GM21381 (cell line): ENCODE measurements around the gene PNMT.

Source experiments
- ATAC-seq: cut with Tn5 transposase; IDR thresholded peaks from one replicate; pipeline ENCODE4 v1.9.1; 2021; ENCODE audit warnings: mild to moderate bottlenecking, moderate library complexity; ENCODE audit not compliant: unreplicated experiment

PNMT gene

DNA sequence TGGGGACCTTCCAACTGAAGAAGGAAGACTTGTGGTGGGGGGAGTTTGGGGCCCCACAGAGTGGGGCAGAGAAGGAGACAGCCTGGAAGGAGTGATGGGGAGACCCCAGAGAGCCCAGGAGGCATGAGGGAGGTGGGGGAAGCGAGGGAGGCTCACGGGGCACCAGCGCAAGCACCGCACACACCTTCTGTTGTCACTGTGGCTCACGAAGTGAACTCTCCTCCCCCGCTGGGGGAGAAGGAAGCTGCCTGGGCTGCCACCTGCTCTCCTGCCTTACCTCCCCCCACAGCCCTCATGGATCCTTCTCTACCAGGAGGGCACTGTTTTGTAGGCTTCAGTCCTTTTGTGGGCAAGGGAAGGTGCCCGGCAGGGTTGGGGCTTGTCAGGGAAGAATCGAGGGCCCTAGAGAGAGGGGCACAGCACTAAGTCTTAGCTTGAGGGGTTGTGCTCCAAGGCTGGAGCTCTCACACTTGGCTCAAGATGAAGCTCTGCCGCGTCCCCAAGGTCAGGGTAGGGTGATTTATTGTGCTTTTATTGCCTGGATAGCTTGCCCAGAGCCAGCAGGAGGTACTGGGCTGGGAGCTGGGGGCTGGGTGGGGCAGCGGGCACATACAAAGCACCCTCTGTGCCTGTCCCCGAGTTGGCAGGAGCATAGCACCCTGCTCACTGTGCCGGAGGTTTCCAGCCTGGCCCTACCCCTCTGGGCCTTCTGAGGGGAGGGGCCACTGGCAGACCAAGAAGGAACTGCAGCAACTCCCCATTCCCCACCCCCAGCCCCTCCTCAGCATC, 35.9 kb upstream of the PNMT start:
- ATAC-seq, result no peak

- no peak for ATAC-seq
Observed at GRCh38 chr17:39633570-39634183, 34.6 kb upstream of the PNMT start.

DNA sequence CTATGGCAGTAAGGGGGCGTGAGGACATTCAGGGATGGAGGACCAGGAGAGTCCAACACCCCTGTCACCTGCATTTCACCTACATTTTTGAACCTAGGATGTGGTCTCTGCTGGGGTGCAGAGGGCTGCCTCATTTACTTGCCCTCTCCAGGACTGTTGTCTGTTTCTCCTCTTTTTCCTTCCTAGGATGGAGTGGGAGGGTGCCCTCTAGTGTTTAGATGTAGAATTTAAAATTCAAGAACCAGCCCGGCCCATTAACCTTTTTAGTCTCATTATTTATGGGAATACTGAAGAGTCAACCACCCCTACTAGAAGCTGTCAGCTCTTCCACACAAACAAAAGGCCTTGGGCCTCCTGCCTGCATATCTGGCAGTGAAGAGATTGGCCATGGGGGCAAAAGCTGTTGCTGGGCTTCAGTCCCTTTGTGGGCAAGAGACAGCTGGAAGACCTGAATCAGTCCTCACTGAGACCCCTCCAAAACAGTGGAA, 33.8 kb upstream of the PNMT start:
- ATAC-seq, result no peak

DNA sequence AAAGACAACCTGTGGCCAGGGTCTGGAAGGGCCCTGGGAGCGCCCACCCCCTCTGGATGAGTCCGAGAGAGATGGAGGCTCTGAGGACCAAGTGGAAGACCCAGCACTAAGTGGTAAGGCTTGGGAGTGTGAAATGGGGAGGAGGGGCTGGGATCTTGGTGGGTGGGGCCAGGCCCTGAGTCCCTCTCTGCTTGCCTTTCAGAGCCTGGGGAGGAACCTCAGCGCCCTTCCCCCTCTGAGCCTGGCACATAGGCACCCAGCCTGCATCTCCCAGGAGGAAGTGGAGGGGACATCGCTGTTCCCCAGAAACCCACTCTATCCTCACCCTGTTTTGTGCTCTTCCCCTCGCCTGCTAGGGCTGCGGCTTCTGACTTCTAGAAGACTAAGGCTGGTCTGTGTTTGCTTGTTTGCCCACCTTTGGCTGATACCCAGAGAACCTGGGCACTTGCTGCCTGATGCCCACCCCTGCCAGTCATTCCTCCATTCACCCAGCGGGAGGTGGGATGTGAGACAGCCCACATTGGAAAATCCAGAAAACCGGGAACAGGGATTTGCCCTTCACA, 32.6 kb upstream of the PNMT start:
- ATAC-seq, result no peak

GRCh38 chr17:39636587-39636926, 31.7 kb upstream of the PNMT start:
- ATAC-seq, result no peak

DNA sequence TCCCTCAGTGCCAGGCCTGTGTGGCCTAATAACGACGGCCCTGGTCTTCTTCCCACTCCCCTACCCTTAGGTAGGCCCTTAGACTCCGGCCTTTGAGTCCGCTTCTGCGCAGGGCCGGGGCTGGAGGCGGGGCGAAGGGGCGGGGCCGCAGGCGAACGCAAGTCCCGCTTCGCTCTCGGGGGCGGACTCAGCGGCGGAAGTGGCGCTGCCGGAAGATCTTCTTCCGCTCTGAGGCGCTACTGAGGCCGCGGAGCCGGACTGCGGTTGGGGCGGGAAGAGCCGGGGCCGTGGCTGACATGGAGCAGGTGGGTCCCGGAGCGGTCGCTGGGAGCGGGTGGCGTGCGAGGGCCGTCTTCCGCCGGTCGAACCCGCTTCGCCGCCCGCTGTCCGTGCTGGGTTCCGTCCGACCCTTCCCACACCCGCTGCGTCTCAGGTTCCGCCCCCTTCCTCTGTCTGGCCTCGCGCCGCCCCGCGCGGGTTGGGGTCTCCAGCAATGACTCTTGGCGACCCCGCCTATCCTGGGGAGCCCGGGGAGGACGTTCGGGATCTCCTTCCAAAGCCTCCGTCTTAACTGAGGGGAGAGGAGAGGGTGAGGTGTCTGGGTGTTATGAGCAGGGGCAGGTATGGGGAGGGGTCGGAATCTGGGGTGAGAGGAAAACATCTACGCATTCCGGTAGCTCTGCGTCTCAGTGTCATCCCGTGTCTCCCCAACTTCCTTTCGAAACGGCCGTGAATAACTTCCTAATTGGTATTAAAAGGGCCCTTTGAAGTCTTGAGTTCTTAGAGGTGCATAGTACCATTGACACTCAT, 31.1 kb upstream of the PNMT start, which contains the start of gene STARD3:
Gene STARD3, plus strand, starts transcription at position 218 of the 810 bp plus-strand sequence. CDS start 16,388 bp downstream, outside the sequence.
- peak; percentile 83 for ATAC-seq

- no peak for ATAC-seq
Observed at GRCh38 chr17:39638317-39638716, 29.9 kb upstream of the PNMT start.

GRCh38 chr17:39639043-39639442, 29.2 kb upstream of the PNMT start:
- no peak for ATAC-seq

DNA sequence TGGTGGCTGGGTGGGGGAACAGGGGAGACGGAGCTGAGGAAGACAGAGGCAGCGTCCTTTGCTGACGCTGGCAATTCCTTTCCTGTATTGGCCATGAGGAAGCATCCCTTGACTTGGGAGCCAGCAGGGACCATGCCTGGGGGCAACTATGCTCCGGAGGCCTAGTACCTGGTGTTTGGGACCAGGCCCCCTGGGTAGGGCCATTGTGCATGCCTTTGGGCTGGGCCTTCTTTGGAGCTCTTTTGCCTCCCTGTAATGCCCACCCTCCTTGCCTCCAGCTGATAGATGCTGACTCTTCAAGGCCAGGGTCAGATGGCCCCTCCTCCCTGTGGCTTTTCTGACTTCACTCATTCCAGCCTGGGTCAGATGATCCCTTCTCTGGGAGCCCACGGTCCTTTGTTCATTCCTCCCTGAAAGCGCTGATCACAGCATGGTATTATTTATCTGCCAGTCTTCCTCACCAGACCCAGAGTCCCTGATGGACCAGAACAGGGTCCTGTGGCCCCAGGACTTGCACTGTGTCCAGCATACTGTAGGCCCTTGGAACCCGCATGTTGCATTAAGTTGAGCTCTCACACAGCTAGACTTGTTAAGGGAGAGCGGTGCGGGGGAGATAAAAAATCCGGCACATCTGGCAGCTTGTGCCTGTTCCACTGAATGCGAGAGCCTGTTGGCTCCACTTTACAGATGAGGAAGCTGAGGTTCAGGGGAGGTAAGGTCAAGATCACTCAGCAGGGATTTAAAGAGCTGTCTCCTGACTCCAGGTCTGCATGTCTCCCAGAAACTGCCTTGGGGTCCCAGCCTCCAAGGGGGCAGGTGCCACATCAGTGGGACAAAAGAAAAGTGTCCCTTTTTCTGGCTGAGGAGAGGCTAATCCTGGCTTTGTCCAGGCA, 28.4 kb upstream of the PNMT start:
- no peak for ATAC-seq

GRCh38 chr17:39640591-39641031, 27.6 kb upstream of the PNMT start:
- no peak for ATAC-seq

DNA sequence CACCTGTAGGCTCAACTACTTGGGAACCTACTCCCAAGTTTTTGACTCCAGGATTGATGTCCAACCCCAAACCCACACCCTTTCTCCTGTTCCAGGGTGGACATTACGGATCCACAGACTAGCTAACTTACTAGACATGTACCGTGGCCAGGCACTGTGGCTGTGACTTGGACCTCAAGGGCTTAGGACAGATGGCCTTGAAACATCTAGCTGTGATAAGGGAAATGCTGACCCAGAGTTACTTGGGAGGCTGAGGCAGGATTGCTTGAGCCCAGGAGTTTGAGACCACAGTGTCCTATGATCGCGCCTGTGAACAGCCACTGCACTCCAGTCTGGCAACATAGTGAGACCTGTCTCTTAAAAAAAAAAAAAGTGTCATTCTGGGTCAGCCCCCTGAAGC, 27.2 kb upstream of the PNMT start:
- no peak for ATAC-seq

GRCh38 chr17:39641883-39642282, 26.4 kb upstream of the PNMT start:
- no peak for ATAC-seq

- ATAC-seq, result no peak
Observed at GRCh38 chr17:39642291-39643074, 25.8 kb upstream of the PNMT start.

- ATAC-seq, result no peak
Observed at GRCh38 chr17:39643271-39643670, 25.0 kb upstream of the PNMT start.

DNA sequence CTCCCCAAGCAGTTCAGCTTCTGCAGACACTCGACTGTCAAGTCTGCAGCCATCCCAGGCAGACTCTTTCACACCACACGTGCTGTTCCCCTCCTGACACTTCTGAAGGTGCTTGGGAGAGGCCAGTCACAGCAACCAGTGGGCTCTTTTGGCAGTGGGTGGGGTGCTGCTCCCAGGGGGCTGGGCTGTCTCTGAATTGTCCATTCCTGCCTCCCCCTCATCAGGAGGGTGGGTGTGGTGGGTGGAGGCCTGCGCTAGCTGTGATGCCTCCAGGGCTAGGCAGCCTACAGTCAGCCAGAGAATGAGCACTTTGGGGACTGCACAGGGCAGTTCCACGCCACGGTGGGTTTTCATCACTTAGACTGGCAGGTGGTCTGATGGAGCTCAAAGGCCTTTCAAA, 21.0 kb upstream of the PNMT start:
- no peak for ATAC-seq

- ATAC-seq, result no peak
Observed at GRCh38 chr17:39648616-39649366, 19.5 kb upstream of the PNMT start.

GRCh38 chr17:39650121-39650579, 18.1 kb upstream of the PNMT start:
- no peak for ATAC-seq

DNA sequence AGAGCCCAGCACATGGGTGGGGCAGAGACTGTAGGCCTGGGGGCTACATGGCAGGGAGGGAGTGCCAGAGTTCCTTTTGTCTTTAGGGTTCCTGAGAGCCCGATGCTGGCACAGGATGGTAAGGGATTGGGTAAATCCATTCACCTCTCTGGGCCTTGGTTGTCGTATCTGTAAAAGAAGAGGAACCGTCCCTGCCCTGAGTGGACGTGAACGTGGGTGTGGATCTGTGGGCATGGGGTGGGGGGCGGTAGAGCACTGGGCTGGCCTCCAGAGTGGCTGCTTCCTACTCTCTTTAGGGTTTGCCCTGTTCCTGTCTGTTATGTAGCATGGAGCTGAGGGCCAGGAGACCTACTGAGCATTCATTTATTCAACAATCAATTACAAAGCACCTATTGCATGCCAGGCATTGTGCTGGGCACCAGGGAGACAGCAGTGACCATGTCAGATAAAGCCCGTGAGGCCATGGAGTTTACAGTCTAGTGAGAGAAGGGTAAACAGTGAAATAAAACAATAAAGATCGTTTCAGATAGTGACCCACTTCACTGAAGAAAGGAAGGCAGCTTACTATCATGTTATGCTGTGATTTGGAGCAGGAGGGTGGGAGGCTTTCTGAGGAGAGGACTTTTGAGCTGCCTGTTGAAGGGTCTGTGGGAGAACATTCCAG, 16.2 kb upstream of the PNMT start:
- no peak for ATAC-seq
